Choroid plexus epithelial cell (primary cell): ENCODE data around the gene XKRX.

Experiments used
- DNase-seq: peaks from one replicate; pipeline ENCODE4 v3.0.0-alpha.2; 2010; ENCODE audit warnings: low read depth
- H3K4me3 ChIP-seq: 2 replicates; pipeline ENCODE4 v1.5.1; 2011; ENCODE audit warnings: low read depth, mild to moderate bottlenecking, control low read depth, low read length, moderate library complexity
- CTCF ChIP-seq: conservative IDR thresholded peaks from 2 replicates; pipeline ENCODE4 v1.5.1; 2011; ENCODE audit warnings: low read depth, mild to moderate bottlenecking, control low read depth, inconsistent platforms, low read length, moderate library complexity

XKRX gene

GRCh38 chrX:100871594-100872560 lies 56.8 kb downstream of the XKRX start:
- no peak for TF ChIP-seq CTCF
- DNase-seq = peak; percentile 74
- H3K4me3 ChIP-seq = no peak overlapping the region

- TF ChIP-seq CTCF = no peak
- DNase-seq = no peak
- no peak overlapping the region for H3K4me3 ChIP-seq
Measured at GRCh38 chrX:100870527-100870926, 58.2 kb downstream of the XKRX start.

- DNase-seq = no peak
- TF ChIP-seq CTCF = no peak
- H3K4me3 ChIP-seq = no peak overlapping the region
Measured at GRCh38 chrX:100868273-100868672, 60.4 kb downstream of the XKRX start.

- no peak for TF ChIP-seq CTCF
- DNase-seq = peak; percentile 69
- no peak overlapping the region for H3K4me3 ChIP-seq
Measured at GRCh38 chrX:100864657-100865391, 63.9 kb downstream of the XKRX start.
